ENCODE measurements around the gene EVI5.
A peak's percentile ranks its signal among the peaks of the same experiment; 100 is the strongest.

EVI5 gene

GRCh38 chr1:92484472-92485380 lies 300.2 kb downstream of the EVI5 start:
- Histone ChIP-seq H3K27ac (ENCODE audit: low read depth, low read length) (no peak overlapping the region), H3K79me2 (ENCODE audit: control insufficient read depth, insufficient read depth, low read length, unreplicated experiment) (no peaks in the 10 kb centered on the region), H3K4me3 (ENCODE audit: low read depth, low read length) (peak overlapping the region; percentile 73), H3K36me3 (ENCODE audit: insufficient read depth, low read length) (no peaks in the 10 kb centered on the region), H3K4me1 (ENCODE audit: control insufficient read depth, insufficient read depth, low read length, unreplicated experiment) (peaks cover 23% of the 10 kb centered on the region), H3K27me3 (ENCODE audit: insufficient read depth, low read length) (peaks cover 86% of the 10 kb centered on the region), H2AFZ (ENCODE audit: low read length, unreplicated experiment) (peak overlapping the region; percentile 48)

- Histone ChIP-seq H3K36me3 (ENCODE audit: insufficient read depth, low read length) (no peaks in the 10 kb centered on the region), H3K4me3 (ENCODE audit: low read depth, low read length) (peak overlapping the region; percentile 73), H3K27me3 (ENCODE audit: insufficient read depth, low read length) (peaks cover 88% of the 10 kb centered on the region), H3K27ac (ENCODE audit: low read depth, low read length) (no peak overlapping the region), H3K4me1 (ENCODE audit: control insufficient read depth, insufficient read depth, low read length, unreplicated experiment) (peaks cover 23% of the 10 kb centered on the region), H3K79me2 (ENCODE audit: control insufficient read depth, insufficient read depth, low read length, unreplicated experiment) (no peaks in the 10 kb centered on the region), H2AFZ (ENCODE audit: low read length, unreplicated experiment) (no peak overlapping the region)
Observed at GRCh38 chr1:92483610-92484471, 301.1 kb downstream of the EVI5 start.

- peaks cover 87% of the 10 kb centered on the region for H3K27me3 ChIP-seq (ENCODE audit: insufficient read depth, low read length)
- no peaks in the 10 kb centered on the region for H3K79me2 ChIP-seq (ENCODE audit: control insufficient read depth, insufficient read depth, low read length, unreplicated experiment)
- H2AFZ ChIP-seq (ENCODE audit: low read length, unreplicated experiment) = no peak overlapping the region
- H3K36me3 ChIP-seq (ENCODE audit: insufficient read depth, low read length) = no peaks in the 10 kb centered on the region
- H3K4me1 ChIP-seq (ENCODE audit: control insufficient read depth, insufficient read depth, low read length, unreplicated experiment) = peaks cover 23% of the 10 kb centered on the region
- peak overlapping the region; percentile 73 for H3K4me3 ChIP-seq (ENCODE audit: low read depth, low read length)
- no peak overlapping the region for H3K27ac ChIP-seq (ENCODE audit: low read depth, low read length)
Observed at GRCh38 chr1:92482665-92483609, 302.0 kb downstream of the EVI5 start.

GRCh38 chr1:92481971-92482664 lies 302.8 kb downstream of the EVI5 start:
- H2AFZ ChIP-seq (ENCODE audit: low read length, unreplicated experiment) = no peak overlapping the region
- no peaks in the 10 kb centered on the region for H3K79me2 ChIP-seq (ENCODE audit: control insufficient read depth, insufficient read depth, low read length, unreplicated experiment)
- H3K27ac ChIP-seq (ENCODE audit: low read depth, low read length) = no peak overlapping the region
- no peaks in the 10 kb centered on the region for H3K36me3 ChIP-seq (ENCODE audit: insufficient read depth, low read length)
- H3K4me1 ChIP-seq (ENCODE audit: control insufficient read depth, insufficient read depth, low read length, unreplicated experiment) = peaks cover 23% of the 10 kb centered on the region
- peak overlapping the region; percentile 73 for H3K4me3 ChIP-seq (ENCODE audit: low read depth, low read length)
- peaks cover 86% of the 10 kb centered on the region for H3K27me3 ChIP-seq (ENCODE audit: insufficient read depth, low read length)

- H3K36me3 ChIP-seq (ENCODE audit: insufficient read depth, low read length) = no peaks in the 10 kb centered on the region
- H2AFZ ChIP-seq (ENCODE audit: low read length, unreplicated experiment) = no peak overlapping the region
- peaks cover 83% of the 10 kb centered on the region for H3K27me3 ChIP-seq (ENCODE audit: insufficient read depth, low read length)
- H3K4me1 ChIP-seq (ENCODE audit: control insufficient read depth, insufficient read depth, low read length, unreplicated experiment) = peaks cover 23% of the 10 kb centered on the region
- no peak overlapping the region for H3K27ac ChIP-seq (ENCODE audit: low read depth, low read length)
- peak overlapping the region; percentile 73; the same call in 1 of the 2 replicates for H3K4me3 ChIP-seq (ENCODE audit: low read depth, low read length)
- H3K79me2 ChIP-seq (ENCODE audit: control insufficient read depth, insufficient read depth, low read length, unreplicated experiment) = no peaks in the 10 kb centered on the region
Observed at GRCh38 chr1:92481599-92481925, 303.3 kb downstream of the EVI5 start.

- peaks cover 23% of the 10 kb centered on the region for H3K4me1 ChIP-seq (ENCODE audit: control insufficient read depth, insufficient read depth, low read length, unreplicated experiment)
- peaks cover 85% of the 10 kb centered on the region for H3K27me3 ChIP-seq (ENCODE audit: insufficient read depth, low read length)
- H2AFZ ChIP-seq (ENCODE audit: low read length, unreplicated experiment) = no peak overlapping the region
- H3K36me3 ChIP-seq (ENCODE audit: insufficient read depth, low read length) = no peaks in the 10 kb centered on the region
- no peak overlapping the region for H3K4me3 ChIP-seq (ENCODE audit: low read depth, low read length)
- H3K79me2 ChIP-seq (ENCODE audit: control insufficient read depth, insufficient read depth, low read length, unreplicated experiment) = no peaks in the 10 kb centered on the region
- H3K27ac ChIP-seq (ENCODE audit: low read depth, low read length) = no peak overlapping the region
Observed at GRCh38 chr1:92480813-92481598, 303.9 kb downstream of the EVI5 start.

- H3K4me1 ChIP-seq (ENCODE audit: control insufficient read depth, insufficient read depth, low read length, unreplicated experiment) = peaks cover 23% of the 10 kb centered on the region
- no peaks in the 10 kb centered on the region for H3K36me3 ChIP-seq (ENCODE audit: insufficient read depth, low read length)
- H3K27ac ChIP-seq (ENCODE audit: low read depth, low read length) = no peak overlapping the region
- no peak overlapping the region for H3K4me3 ChIP-seq (ENCODE audit: low read depth, low read length)
- no peak overlapping the region for H2AFZ ChIP-seq (ENCODE audit: low read length, unreplicated experiment)
- peaks cover 82% of the 10 kb centered on the region for H3K27me3 ChIP-seq (ENCODE audit: insufficient read depth, low read length)
- no peaks in the 10 kb centered on the region for H3K79me2 ChIP-seq (ENCODE audit: control insufficient read depth, insufficient read depth, low read length, unreplicated experiment)
Observed at GRCh38 chr1:92480200-92480812, 304.6 kb downstream of the EVI5 start.

- Histone ChIP-seq H3K4me1 (ENCODE audit: control insufficient read depth, insufficient read depth, low read length, unreplicated experiment) (peaks cover 19% of the 10 kb centered on the region), H3K27me3 (ENCODE audit: insufficient read depth, low read length) (peaks cover 82% of the 10 kb centered on the region), H3K36me3 (ENCODE audit: insufficient read depth, low read length) (no peaks in the 10 kb centered on the region), H3K79me2 (ENCODE audit: control insufficient read depth, insufficient read depth, low read length, unreplicated experiment) (no peaks in the 10 kb centered on the region), H3K27ac (ENCODE audit: low read depth, low read length) (no peak overlapping the region), H3K4me3 (ENCODE audit: low read depth, low read length) (no peak overlapping the region), H2AFZ (ENCODE audit: low read length, unreplicated experiment) (no peak overlapping the region)
Observed at GRCh38 chr1:92479587-92479986, 305.3 kb downstream of the EVI5 start.

GRCh38 chr1:92478393-92478792 lies 306.5 kb downstream of the EVI5 start:
- no peak overlapping the region for H2AFZ ChIP-seq (ENCODE audit: low read length, unreplicated experiment)
- H3K27ac ChIP-seq (ENCODE audit: low read depth, low read length) = no peak overlapping the region
- no peaks in the 10 kb centered on the region for H3K36me3 ChIP-seq (ENCODE audit: insufficient read depth, low read length)
- H3K4me1 ChIP-seq (ENCODE audit: control insufficient read depth, insufficient read depth, low read length, unreplicated experiment) = peaks cover 9% of the 10 kb centered on the region
- no peaks in the 10 kb centered on the region for H3K79me2 ChIP-seq (ENCODE audit: control insufficient read depth, insufficient read depth, low read length, unreplicated experiment)
- peaks cover 70% of the 10 kb centered on the region for H3K27me3 ChIP-seq (ENCODE audit: insufficient read depth, low read length)
- H3K4me3 ChIP-seq (ENCODE audit: low read depth, low read length) = no peak overlapping the region
